Coronary artery (tissue), 2 donors: Measurements from ENCODE around the gene ILDR2.

Source experiments
- DNase-seq: peaks from one replicate; pipeline ENCODE4 v3.0.0-alpha.2; 2017; ENCODE audit warnings: low spot score
- H3K27ac ChIP-seq, 2 donors: fragments of 200-600 bp; sonication (generic); one replicate each; pipeline ENCODE4 v1.5.1; 2016 to 2019
- H3K4me3 ChIP-seq: fragments of 200-600 bp; sonication (generic); 2 replicates; pipeline ENCODE4 v1.5.1; 2016; ENCODE audit warnings: mild to moderate bottlenecking, moderate library complexity
- TF ChIP-seq, protein P1 (sequence below): fragments of 200-600 bp; sonication (generic); IDR thresholded peaks from one replicate; pipeline ENCODE4 v1.5.1; 2019; ENCODE audit warnings: antibody characterized with exemption

Gene ILDR2

DNA sequence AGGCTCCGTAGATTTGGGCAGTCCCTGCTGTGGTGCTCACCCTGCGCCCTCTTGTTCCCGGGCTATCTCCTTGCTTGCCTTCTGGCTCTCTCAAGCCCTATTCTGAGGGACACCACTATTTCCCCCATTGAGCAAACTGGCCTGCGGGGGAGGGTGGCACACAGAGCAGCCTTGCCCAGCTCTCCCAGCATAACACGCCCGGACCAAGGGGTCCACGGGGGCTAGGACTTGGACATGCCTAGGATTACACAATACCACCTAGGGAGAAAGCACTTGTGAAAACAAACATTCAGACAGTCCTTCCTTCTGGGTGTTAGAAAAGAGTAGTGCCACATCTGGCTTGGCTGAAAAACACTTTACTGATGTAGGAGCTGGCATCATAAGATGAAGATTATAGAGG lies 106.7 kb downstream of the ILDR2 start:
- H3K4me3 ChIP-seq, result no peak overlapping the region
- no peak overlapping the region for H3K27ac ChIP-seq
- DNase-seq, result no peak
- TF ChIP-seq, protein P1, sequence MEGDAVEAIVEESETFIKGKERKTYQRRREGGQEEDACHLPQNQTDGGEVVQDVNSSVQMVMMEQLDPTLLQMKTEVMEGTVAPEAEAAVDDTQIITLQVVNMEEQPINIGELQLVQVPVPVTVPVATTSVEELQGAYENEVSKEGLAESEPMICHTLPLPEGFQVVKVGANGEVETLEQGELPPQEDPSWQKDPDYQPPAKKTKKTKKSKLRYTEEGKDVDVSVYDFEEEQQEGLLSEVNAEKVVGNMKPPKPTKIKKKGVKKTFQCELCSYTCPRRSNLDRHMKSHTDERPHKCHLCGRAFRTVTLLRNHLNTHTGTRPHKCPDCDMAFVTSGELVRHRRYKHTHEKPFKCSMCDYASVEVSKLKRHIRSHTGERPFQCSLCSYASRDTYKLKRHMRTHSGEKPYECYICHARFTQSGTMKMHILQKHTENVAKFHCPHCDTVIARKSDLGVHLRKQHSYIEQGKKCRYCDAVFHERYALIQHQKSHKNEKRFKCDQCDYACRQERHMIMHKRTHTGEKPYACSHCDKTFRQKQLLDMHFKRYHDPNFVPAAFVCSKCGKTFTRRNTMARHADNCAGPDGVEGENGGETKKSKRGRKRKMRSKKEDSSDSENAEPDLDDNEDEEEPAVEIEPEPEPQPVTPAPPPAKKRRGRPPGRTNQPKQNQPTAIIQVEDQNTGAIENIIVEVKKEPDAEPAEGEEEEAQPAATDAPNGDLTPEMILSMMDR, result no peak

DNA sequence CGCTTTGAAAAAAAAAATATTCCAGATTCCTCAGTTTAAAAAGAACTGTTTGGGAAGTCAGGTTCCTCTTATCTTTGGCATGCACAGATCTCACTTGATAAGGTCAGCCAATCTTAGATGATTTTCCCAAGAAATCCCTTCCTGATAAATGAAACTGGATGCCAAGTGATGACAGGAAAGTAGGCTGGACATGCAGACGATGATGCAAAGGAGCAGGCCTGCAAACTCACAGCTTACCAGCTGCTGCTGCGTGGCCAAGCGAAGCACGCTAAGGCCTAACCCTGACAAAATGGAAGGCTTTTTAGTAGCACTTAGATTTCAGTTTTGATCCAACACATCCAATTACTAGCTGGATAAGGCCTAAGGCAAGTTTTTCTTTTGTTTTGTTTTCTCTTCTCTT lies 109.4 kb downstream of the ILDR2 start:
- Histone ChIP-seq H3K27ac (no peak overlapping the region), H3K4me3 (no peak overlapping the region)
- no peak for DNase-seq
- TF ChIP-seq, protein P1, result no peak

DNA sequence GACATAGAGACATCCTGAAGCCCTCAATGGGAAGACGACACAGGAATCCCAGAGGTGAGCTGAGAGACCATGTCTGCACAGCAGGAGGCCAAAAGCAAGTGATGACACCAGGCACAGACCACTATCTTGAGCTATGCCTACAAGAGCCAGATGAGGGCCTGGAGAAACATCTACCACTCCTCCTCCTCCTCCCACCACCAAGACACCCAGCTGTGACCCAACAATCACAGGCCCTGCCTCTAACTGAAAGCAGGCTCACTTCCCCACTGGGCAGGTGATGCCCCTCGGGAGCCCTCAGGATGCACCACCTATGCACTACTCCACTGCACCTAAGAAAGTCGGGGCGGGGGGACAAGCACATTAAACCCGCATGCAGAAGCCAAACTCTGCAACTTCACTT lies 115.7 kb downstream of the ILDR2 start:
- no peak for DNase-seq
- TF ChIP-seq, protein P1, result no peak
- no peak overlapping the region for H3K4me3 ChIP-seq
- no peak overlapping the region for H3K27ac ChIP-seq

DNA sequence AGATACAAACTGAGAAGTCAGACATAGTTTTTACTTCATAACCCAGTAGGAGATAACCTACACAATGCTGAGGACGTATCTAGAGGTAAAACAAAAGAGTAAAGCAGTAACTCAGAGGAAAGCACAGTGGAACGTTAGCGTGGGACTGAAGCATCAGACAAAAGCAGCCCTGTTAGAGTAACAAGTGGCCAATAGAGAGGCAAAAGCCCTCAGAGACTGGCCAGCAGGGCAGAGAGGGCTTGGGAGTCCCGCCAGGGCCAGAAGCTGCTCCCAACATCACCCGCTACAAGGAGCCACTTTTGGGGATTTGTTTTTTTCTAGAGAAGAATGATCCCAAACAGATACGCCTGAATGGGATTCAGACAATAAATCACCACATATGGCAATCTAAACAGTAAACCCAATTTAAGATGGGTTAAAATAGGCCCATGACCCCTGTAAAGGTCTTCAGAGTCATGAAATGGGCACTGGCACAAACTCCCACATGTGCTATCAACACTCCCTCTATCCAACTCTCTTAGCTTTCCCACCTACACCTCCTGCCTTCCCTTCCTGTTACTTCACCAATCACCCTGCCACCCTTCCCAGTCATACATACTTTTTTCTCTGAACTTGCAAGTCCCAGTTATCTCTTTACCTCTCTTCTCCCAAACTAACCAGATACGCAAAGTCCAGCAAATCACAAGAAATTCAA lies 116.5 kb downstream of the ILDR2 start:
- TF ChIP-seq, protein P1, result no peak
- Histone ChIP-seq H3K27ac (no peak overlapping the region), H3K4me3 (no peak overlapping the region)
- no peak for DNase-seq
